ENCODE results near the gene WDR18.
A peak's percentile ranks its signal among the peaks of the same experiment; 100 is the strongest.
"Not testable (repeated sequence)": the region's sequence is repeated elsewhere in the genome, so short reads cannot be mapped to it uniquely, and the experiment has no call there.

Gene WDR18

DNA sequence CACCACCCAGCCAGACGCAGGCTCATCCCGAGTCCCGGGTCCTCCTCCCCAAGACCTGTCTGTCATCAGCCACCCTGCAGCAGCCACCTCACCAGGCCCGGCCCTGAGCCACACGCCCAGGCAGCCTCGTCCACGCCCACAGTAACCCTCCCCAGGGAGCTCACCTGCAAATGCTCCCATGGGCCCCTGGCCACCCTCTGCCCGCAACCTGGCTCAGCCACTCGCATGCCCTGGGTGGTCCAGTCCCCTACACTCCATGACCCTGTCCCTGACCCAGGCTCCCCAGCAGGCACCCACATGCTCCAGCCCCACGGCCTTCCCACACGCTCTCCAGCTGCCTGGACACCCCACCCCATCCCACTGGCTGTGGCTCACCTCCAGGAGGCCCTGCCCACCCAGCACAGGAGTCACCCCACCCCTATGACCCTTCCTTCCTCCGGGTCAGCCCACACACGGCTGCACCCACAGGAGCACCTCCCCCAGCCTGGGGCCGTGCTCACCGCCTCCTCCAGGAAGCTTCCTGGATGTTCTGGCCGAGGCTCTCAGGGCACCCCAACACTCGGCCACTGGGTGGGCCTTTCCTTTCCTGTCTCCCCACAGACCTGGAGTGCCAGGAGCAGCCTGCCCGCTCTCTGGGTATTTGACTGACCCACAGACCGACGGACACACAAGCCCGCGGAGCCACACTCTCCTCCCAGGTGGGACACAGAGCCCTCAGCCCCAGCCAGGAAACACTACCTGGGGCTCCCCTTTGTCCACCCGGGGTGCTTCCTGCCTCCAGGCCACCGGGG, 33.2 kb downstream of the WDR18 start:
- Mint-ChIP-seq H3K27me3 (no peaks in the 10 kb centered on the region), H3K4me3 (peak overlapping the region; percentile 69), H3K27ac (peak overlapping the region; percentile 84), H3K36me3 (ENCODE audit: low read depth) (peaks cover 84% of the 10 kb centered on the region), H3K9me3 (no peaks in the 10 kb centered on the region), H3K4me1 (ENCODE audit: low read depth) (peaks cover 76% of the 10 kb centered on the region)
- intact Hi-C loops (cut with micrococcal nuclease) = no loop called here

DNA sequence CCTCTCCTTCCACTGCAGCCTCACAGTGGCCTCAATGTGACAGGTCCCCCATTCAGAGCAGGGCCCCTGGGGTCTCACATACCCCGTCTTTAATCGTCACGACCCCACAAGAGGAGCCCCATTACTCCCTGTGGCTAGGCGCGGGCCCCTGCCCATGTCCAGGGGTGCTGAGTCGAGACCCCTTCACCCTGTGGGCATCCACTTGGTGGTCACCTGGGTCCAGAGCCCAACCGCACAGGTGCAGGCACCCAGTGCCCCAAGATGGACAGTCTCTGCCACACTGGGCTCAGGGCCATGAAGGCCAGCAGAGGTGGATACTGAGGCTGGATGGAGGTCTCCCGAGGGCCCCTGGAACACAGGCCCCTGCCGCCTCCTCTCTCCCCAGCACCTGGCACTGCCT, 33.8 kb downstream of the WDR18 start:
- peaks cover 78% of the 10 kb centered on the region for H3K36me3 Mint-ChIP-seq (ENCODE audit: low read depth)
- intact Hi-C loops (cut with micrococcal nuclease) = no loop called here

DNA sequence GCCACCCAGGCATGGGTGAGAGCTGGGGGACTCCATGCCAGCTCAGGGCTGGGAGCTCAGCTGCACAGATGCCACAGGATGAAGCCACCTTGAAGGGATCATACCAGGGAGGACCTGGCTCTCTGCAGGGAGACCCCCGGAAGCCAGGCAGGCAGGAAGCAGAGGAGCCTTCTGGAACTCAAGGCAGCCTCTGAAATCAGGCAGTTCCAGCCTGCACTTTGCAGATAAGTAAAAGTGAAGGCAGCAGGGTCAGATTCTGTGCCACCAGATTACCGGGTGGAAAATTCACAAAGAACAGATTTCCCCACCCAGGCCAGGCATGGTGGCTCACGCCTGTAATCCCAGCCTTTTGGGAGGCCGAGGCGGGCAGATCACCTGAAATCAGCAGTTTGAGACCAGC, 34.2 kb downstream of the WDR18 start:
- no peaks in the 10 kb centered on the region for H3K9me3 Mint-ChIP-seq
- H3K4me1 Mint-ChIP-seq (ENCODE audit: low read depth) = peaks cover 75% of the 10 kb centered on the region
- H3K4me3 Mint-ChIP-seq = peak overlapping the region; percentile 97
- intact Hi-C loops (cut with micrococcal nuclease) = no loop called here
- no peaks in the 10 kb centered on the region for H3K27me3 Mint-ChIP-seq
- peak overlapping the region; percentile 84 for H3K27ac Mint-ChIP-seq
- peaks cover 74% of the 10 kb centered on the region for H3K36me3 Mint-ChIP-seq (ENCODE audit: low read depth)

More for the DNA sequence above, 33.8 kb downstream of the WDR18 start:
- H3K27ac Mint-ChIP-seq = peak overlapping the region; percentile 84
- no peaks in the 10 kb centered on the region for H3K27me3 Mint-ChIP-seq
- peak overlapping the region; percentile 69 for H3K4me3 Mint-ChIP-seq
- peaks cover 76% of the 10 kb centered on the region for H3K4me1 Mint-ChIP-seq (ENCODE audit: low read depth)
- no peaks in the 10 kb centered on the region for H3K9me3 Mint-ChIP-seq

DNA sequence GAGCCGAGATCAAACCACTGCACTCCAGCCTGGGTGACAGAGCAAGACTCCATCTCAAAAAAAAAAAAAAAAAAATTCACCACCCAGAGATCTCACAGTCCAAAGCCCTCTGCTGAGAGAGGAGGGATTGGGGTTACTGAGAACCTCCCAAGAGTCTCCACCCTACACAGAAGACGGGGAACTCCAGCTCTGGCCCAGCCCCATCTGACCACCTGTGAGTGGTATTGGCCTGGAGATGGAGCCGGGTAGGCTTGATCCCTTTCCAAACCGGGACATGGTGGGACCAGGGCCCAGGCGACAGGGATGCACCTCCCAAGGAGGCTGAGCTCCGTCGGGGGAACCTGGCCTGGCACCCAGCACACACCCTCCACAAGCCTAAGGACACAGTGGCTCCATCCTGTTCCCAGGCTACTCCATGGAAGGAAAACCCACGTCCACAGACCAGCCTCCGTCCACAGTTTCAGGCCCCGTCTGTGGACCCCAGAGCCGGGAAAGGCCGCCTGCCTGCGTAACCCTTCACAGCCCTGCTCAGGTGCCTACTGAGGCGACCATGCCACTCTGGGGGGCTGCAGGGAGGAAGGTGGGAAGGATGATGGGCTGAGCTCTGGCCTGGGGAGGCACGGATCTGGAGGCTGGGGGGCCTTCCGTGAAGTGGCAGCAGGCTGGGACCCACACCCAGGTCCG, 34.9 kb downstream of the WDR18 start:
- H3K4me1 Mint-ChIP-seq (ENCODE audit: low read depth) = peaks cover 68% of the 10 kb centered on the region
- intact Hi-C loops (cut with micrococcal nuclease) = no loop called here

DNA sequence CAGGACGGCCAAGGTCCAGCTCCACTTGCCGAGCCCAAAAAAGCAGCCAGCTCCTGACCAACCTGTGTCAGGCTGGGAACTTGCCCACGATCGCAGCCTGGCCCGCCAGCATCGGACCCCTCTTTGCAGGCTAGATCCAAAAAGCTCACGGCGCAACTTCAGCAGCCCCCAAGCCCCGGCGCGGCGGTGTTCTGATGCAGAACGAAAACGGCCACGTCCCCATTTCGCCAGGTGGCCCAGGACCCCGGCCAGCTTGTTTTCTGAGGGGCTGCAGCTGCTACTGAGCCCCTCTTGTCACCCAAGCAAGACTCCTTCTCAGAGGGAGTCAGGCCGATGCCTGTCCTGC, 35.4 kb downstream of the WDR18 start:
- peak overlapping the region; percentile 97 for H3K4me3 Mint-ChIP-seq
- H3K9me3 Mint-ChIP-seq = no peaks in the 10 kb centered on the region
- H3K36me3 Mint-ChIP-seq (ENCODE audit: low read depth) = peaks cover 62% of the 10 kb centered on the region
- H3K4me1 Mint-ChIP-seq (ENCODE audit: low read depth) = peaks cover 65% of the 10 kb centered on the region
- H3K27me3 Mint-ChIP-seq = no peaks in the 10 kb centered on the region
- intact Hi-C loops (cut with micrococcal nuclease) = no loop called here
- peak overlapping the region; percentile 96 for H3K27ac Mint-ChIP-seq

More for the DNA sequence above, 34.9 kb downstream of the WDR18 start:
- Mint-ChIP-seq H3K4me3 (peak overlapping the region; percentile 97), H3K27ac (peak overlapping the region; percentile 84), H3K36me3 (ENCODE audit: low read depth) (peaks cover 67% of the 10 kb centered on the region), H3K27me3 (no peaks in the 10 kb centered on the region), H3K9me3 (no peaks in the 10 kb centered on the region)

DNA sequence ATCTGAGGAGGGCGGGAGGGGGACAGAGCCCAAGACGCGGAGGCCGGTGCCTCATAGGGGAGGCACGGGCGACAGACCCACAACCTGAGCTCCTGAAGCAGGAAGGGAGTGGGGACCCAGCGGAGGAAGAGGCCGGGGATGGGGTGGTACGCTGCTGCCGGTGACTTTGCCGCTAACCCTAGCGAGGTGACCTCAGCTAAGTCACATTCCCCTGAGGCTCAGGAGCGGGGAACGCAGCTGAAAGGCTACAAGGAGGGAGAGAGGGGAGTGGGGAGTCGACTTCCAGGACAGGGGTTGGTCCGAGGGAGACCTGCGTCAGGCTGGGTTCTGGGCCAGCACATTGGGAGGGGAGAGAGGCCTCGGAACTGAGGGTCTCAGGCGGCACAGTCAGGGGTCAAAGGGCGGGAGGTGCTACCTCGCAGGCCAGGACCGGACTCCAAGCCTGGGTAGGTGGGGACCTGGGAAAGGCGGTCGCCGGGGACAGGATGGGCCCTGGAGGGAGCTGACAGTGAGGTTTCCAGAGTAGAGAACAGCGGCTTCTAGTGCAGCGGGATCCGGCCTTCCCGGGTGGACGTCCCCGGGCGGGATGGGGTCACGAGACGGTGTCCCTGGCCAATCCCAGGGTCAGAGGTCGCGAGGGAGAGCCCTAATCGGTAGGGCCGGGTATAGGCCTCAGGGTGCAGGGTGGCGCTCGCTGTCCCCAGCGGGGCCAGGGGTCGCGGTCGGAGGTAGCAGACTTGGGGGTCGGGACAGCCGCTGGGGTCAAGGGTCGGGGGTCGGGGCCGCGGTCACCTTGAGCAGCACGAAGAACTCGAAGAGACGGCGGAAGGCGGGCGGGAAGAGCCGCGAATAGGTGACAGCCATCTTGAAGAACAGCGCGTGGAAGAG, 36.1 kb downstream of the WDR18 start:
- H3K4me3 Mint-ChIP-seq = peak overlapping the region; percentile 97
- peaks cover 55% of the 10 kb centered on the region for H3K36me3 Mint-ChIP-seq (ENCODE audit: low read depth)
- H3K4me1 Mint-ChIP-seq (ENCODE audit: low read depth) = peaks cover 62% of the 10 kb centered on the region
- H3K9me3 Mint-ChIP-seq = no peaks in the 10 kb centered on the region
- intact Hi-C loops (cut with micrococcal nuclease) = loop anchor here (5.0 kb wide), 1 partner anchor 47 kb away; the partner anchor contains the start of gene ARHGAP45
- H3K27ac Mint-ChIP-seq = peak overlapping the region; percentile 96
- no peaks in the 10 kb centered on the region for H3K27me3 Mint-ChIP-seq

DNA sequence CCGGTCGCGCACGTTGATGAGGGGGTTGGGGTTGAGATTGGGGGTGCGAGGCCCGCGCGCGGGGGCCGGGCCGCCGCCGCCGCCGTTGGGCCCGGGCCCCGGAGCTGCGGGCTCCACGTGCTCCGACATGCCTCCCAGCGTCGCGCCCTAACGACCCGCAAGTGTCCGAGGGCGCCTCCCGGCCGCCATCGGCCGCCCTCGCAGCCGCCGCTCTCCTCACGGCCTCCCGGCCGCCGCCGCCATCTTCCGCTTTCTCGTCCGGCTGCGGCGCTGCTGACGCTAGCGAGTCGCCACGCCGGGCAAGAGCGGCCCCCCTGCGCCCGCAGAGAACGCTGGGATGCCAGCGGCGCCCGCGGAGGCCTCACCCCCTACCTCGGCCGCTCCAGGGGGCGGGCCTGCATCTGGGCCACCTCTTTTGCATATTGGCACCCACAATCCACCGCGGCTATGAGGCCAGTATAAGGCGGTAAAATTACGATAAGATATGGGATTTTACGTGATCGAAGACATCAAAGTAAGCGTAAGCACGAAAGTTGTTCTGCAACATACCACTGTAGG, 36.8 kb downstream of the WDR18 start, which contains the start of gene TMEM259:
Gene TMEM259, minus strand, starts transcription at position 256 of the 558 bp plus-strand sequence. Its CDS starts 127 bp downstream, at position 129.
- H3K9me3 Mint-ChIP-seq = no peaks in the 10 kb centered on the region
- H3K36me3 Mint-ChIP-seq (ENCODE audit: low read depth) = peaks cover 48% of the 10 kb centered on the region
- intact Hi-C loops (cut with micrococcal nuclease) = loop anchor here (5.0 kb wide), 1 partner anchor 46 kb away; the partner anchor contains the start of gene ARHGAP45
- H3K4me3 Mint-ChIP-seq = peak within 1 kb of the TSS; percentile 97
- H3K27ac Mint-ChIP-seq = peak within 1 kb of the TSS; percentile 96
- H3K4me1 Mint-ChIP-seq (ENCODE audit: low read depth) = peaks cover 59% of the 10 kb centered on the region
- H3K27me3 Mint-ChIP-seq = no peaks in the 10 kb centered on the region

DNA sequence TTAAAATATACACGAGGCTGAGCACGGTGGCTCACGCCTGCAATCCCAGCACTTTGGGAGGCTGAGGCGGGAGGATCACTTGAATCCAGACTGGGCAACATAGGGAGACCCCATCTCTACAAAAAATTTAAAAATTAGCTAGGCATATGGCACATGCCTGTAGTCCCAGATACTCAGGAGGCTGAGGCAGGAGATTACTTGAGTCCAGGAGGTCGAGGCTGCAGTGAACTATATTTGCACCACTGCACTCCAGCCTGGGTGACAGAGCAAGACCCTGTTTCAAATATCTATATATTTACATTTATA, 39.7 kb downstream of the WDR18 start:
- not testable (repeated sequence) for H3K27ac Mint-ChIP-seq, H3K4me3 Mint-ChIP-seq, H3K27me3 Mint-ChIP-seq, H3K9me3 Mint-ChIP-seq
- Mint-ChIP-seq H3K36me3 (ENCODE audit: low read depth) (peaks cover 31% of the 10 kb centered on the region), H3K4me1 (ENCODE audit: low read depth) (peaks cover 40% of the 10 kb centered on the region)
- intact Hi-C loops (cut with micrococcal nuclease) = loop anchor here (5.0 kb wide), 1 partner anchor 43 kb away; the partner anchor contains the start of gene ARHGAP45

DNA sequence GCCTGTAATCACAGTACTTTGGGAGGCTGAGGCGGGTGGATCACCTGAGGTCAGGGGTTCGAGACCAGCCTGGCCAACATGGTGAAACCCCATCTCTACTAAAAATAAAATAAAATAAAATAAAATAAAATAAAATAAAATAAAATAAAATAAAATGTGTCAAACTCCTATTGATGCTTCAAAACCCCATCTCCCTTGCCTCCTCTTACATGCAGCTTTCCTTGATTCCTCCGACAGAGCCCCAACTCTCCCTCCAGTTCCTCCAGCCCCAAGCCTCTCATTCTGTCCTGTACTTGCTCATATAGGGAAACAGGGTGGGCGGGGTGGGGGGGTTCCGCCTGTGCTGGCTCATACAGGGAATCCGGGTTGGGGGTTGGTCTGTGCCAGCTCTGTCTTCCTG, 40.9 kb downstream of the WDR18 start:
- Mint-ChIP-seq H3K36me3 (ENCODE audit: low read depth) (peaks cover 28% of the 10 kb centered on the region), H3K4me1 (ENCODE audit: low read depth) (peaks cover 37% of the 10 kb centered on the region)
- H3K4me3 Mint-ChIP-seq; H3K9me3 Mint-ChIP-seq; intact Hi-C loops (cut with micrococcal nuclease); H3K27ac Mint-ChIP-seq; H3K27me3 Mint-ChIP-seq: not testable (repeated sequence)

DNA sequence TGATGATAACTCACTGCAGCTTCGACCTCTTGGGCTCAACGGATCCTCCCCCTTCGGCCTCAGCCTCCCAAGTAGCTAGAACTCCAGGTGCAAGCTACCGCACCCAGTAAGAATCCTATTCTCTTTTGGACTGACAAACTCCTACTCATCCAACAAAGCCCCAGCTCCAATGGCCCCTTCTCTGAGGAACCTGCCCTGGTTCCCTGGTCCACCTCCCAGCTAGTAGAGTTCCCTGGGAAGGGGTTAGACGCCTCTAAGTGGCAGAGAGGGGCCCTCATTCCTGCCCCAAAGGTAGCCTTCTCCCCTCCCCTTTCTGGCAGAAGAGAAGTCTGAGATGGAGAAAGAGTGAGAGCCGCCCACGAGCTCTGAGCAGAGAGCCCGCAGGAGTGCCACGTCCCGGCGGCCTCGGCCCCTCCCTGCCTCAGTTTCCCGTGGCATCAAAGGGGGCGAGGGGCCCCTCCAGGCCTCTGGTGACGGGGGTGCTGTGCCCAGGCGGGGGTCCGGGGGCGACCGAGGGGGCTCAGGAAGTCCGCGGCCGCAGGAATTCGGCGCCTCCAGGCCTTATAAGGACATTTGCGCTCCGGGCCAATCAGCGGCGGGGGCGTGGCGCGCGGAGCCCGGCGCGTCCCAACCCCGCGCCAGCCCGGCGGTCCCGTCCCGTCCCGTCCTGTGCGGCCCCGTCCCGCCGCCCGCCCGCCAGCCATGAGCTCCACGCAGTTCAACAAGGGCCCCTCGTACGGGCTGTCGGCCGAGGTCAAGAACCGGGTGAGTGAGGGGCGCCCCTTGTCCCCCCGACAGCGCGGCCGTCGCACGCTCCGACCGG, 42.0 kb downstream of the WDR18 start, which contains the start of gene CNN2:
Gene CNN2, plus strand, starts transcription at position 649 of the 823 bp plus-strand sequence. Its CDS starts 54 bp downstream, at position 703.
- intact Hi-C loops (cut with micrococcal nuclease) = no loop called here
- no peaks in the 10 kb centered on the region for H3K27me3 Mint-ChIP-seq

DNA sequence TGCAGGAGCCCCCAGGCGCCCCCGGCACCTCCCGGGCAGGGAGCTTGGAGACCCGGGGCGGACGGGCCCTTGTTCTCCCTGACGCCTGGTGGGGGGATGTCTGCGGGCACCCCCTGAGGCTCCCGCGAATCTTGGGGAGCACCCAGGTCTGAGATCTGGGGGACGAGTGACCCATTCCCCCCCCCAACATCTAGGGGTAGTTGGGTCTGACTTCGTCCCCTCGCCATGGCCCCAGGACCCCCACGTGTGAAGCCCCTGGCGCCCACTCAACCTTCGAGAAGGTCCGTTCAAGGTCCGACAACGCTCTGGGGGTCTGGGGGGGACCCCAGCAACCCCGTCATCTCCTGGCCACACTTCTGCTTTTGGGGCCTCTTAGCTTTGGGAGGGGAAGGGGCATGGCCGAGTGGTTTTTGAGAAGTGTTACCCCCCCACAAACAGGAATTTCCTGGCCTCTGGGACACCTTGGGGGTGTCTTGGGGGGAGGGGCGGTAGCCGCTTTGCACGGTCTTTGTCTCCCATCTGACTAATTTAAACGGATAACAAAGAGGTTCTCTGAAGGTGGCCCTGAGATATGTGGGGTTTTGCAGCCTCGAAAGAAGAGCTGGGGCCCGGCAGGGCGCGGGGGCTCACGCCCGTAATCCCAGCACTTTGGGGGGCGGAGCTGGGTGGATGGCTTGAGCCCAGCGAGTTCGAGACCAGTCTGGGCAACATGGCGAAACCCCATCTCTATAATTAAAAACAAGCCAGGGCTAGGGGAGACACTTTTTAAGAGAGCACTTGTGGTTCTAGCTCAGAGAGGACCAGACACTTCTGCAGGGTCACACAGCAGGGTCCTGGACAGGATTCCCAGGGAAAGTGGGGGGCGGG, 42.9 kb downstream of the WDR18 start:
- Mint-ChIP-seq H3K4me1 (ENCODE audit: low read depth) (peaks cover 37% of the 10 kb centered on the region), H3K9me3 (no peaks in the 10 kb centered on the region), H3K36me3 (ENCODE audit: low read depth) (peaks cover 39% of the 10 kb centered on the region), H3K27ac (peak overlapping the region; percentile 94), H3K27me3 (no peaks in the 10 kb centered on the region), H3K4me3 (peak overlapping the region; percentile 95)
- intact Hi-C loops (cut with micrococcal nuclease) = no loop called here

More for the DNA sequence above, 42.0 kb downstream of the WDR18 start, which contains the start of gene CNN2:
- peak within 1 kb of the TSS; percentile 94 for H3K27ac Mint-ChIP-seq
- peak within 1 kb of the TSS; percentile 95 for H3K4me3 Mint-ChIP-seq
- peaks cover 44% of the 10 kb centered on the region for H3K4me1 Mint-ChIP-seq (ENCODE audit: low read depth)
- no peaks in the 10 kb centered on the region for H3K9me3 Mint-ChIP-seq
- H3K36me3 Mint-ChIP-seq (ENCODE audit: low read depth) = peaks cover 32% of the 10 kb centered on the region

DNA sequence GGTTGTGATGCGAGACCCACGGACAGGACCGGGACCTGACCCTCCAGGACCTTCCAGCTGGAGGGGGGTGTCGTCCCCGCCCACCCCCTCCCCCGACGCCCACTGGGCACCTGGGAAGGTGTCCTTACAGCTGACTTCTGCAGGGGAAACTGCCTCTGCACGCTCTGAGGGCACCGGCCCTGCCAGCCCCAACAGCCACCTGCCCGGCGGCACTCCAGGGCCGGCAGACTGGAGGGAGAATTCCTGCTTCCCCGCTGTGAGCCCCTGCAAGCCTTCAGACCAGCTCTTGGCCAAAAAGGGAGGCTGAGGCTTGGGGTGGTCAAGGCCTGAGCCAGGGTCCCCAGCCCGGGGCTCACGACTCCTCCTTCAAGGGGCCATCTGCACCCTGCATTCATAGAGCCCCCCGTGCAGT, 43.5 kb downstream of the WDR18 start:
- intact Hi-C loops (cut with micrococcal nuclease) = no loop called here
- no peaks in the 10 kb centered on the region for H3K27me3 Mint-ChIP-seq
- no peaks in the 10 kb centered on the region for H3K9me3 Mint-ChIP-seq
- peaks cover 43% of the 10 kb centered on the region for H3K4me1 Mint-ChIP-seq (ENCODE audit: low read depth)
- peak overlapping the region; percentile 94 for H3K27ac Mint-ChIP-seq
- peaks cover 45% of the 10 kb centered on the region for H3K36me3 Mint-ChIP-seq (ENCODE audit: low read depth)
- peak overlapping the region; percentile 95 for H3K4me3 Mint-ChIP-seq
